IPS-18a (cell line): ENCODE results near the gene GULP1.
A peak's percentile ranks its signal among the peaks of the same experiment; 100 is the strongest.
"Not testable (repeated sequence)": the region's sequence is repeated elsewhere in the genome, so short reads cannot be mapped to it uniquely, and the experiment has no call there.

ENCODE experiments used
- H3K27ac ChIP-seq: one replicate; pipeline ENCODE4 v1.5.1; 2013; ENCODE audit warnings: low read length
- H3K27me3 ChIP-seq: one replicate; pipeline ENCODE4 v1.6.1; 2013; ENCODE audit warnings: mild to moderate bottlenecking, low read length; ENCODE audit not compliant: control insufficient read depth, insufficient read depth
- H3K36me3 ChIP-seq: one replicate; pipeline ENCODE4 v1.6.1; 2013; ENCODE audit warnings: low read depth, low read length; ENCODE audit not compliant: control insufficient read depth
- H3K4me1 ChIP-seq: one replicate; pipeline ENCODE4 v1.6.1; 2013; ENCODE audit warnings: low read depth, low read length; ENCODE audit not compliant: control insufficient read depth
- H3K4me3 ChIP-seq: one replicate; pipeline ENCODE4 v1.5.1; 2013; ENCODE audit warnings: low read length
- H3K9ac ChIP-seq: one replicate; pipeline ENCODE4 v1.6.1; 2013; ENCODE audit warnings: mild to moderate bottlenecking, low read length, moderate library complexity
- H3K9me3 ChIP-seq: one replicate; pipeline ENCODE4 v1.6.1; 2013; ENCODE audit warnings: low read depth, low read length; ENCODE audit not compliant: control insufficient read depth

GULP1 gene

DNA sequence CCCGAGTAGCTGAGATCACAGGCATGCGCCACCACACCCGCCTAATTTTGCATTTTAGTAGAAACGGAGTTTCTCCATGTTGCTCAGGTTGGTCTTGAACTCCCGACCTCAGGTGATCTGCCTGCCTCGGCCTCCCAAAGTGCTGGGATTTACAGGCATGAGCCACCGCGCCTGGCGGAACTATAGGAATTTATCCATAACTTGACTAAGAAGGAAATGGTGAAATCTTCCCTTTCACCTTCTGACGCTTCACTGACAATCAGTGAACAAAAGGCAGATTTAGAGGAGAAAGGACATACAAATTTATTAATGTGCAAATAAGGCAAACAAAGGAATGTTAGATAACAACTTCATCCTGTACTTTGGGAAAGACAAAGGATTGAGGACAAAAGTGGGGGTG is 15.4 kb upstream of the GULP1 start:
- Histone ChIP-seq H3K4me3 (no peak overlapping the region), H3K9me3 (no peaks in the 10 kb centered on the region), H3K36me3 (no peaks in the 10 kb centered on the region), H3K27ac (no peak overlapping the region), H3K27me3 (no peaks in the 10 kb centered on the region), H3K4me1 (peaks cover 17% of the 10 kb centered on the region), H3K9ac (no peak overlapping the region)

- H3K9me3 ChIP-seq, result no peaks in the 10 kb centered on the region
- H3K4me1 ChIP-seq, result peaks cover 17% of the 10 kb centered on the region
- H3K27ac ChIP-seq, result no peak overlapping the region
- peak overlapping the region; percentile 33 for H3K4me3 ChIP-seq
- H3K36me3 ChIP-seq, result no peaks in the 10 kb centered on the region
- no peak overlapping the region for H3K9ac ChIP-seq
- H3K27me3 ChIP-seq, result no peaks in the 10 kb centered on the region
Measured at GRCh38 chr2:188277786-188278185, 13.9 kb upstream of the GULP1 start.

GRCh38 chr2:188278388-188279092 is 13.1 kb upstream of the GULP1 start:
- peaks cover 17% of the 10 kb centered on the region for H3K4me1 ChIP-seq
- no peaks in the 10 kb centered on the region for H3K27me3 ChIP-seq
- H3K27ac ChIP-seq, result peak overlapping the region; percentile 1
- H3K9ac ChIP-seq, result no peak overlapping the region
- H3K9me3 ChIP-seq, result no peaks in the 10 kb centered on the region
- no peaks in the 10 kb centered on the region for H3K36me3 ChIP-seq
- peak overlapping the region; percentile 33 for H3K4me3 ChIP-seq

GRCh38 chr2:188279093-188279445 is 12.6 kb upstream of the GULP1 start:
- peak overlapping the region; percentile 1 for H3K27ac ChIP-seq
- no peaks in the 10 kb centered on the region for H3K36me3 ChIP-seq
- H3K9ac ChIP-seq, result no peak overlapping the region
- H3K4me3 ChIP-seq, result peak overlapping the region; percentile 33
- H3K4me1 ChIP-seq, result peaks cover 17% of the 10 kb centered on the region
- no peaks in the 10 kb centered on the region for H3K9me3 ChIP-seq
- no peaks in the 10 kb centered on the region for H3K27me3 ChIP-seq

- Histone ChIP-seq H3K4me1 (peaks cover 19% of the 10 kb centered on the region), H3K27ac (no peak overlapping the region), H3K4me3 (no peak overlapping the region)
Measured at GRCh38 chr2:188280811-188281222, 10.9 kb upstream of the GULP1 start.

DNA sequence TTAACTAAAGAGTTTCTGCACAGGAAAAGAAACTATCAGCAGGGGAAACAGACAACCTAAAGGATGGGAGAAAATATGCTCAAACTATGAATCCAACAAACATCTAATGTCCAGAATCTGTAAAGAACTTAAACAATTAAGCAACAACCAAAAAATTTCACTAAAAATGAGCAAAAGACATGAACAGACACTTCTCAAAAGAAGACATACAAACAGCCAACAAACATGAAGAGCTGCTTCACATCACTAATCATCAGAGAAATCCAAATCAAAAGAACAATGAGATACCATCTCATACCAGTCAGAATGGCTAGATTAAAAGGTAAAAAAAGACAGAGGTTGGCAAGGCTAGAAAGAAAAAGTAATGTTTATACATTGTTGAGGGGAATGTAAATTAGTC is 8.8 kb upstream of the GULP1 start:
- no peak overlapping the region for H3K27ac ChIP-seq
- no peak overlapping the region for H3K9ac ChIP-seq
- H3K4me3 ChIP-seq, result no peak overlapping the region
- H3K27me3 ChIP-seq, result no peaks in the 10 kb centered on the region
- peaks cover 14% of the 10 kb centered on the region for H3K4me1 ChIP-seq
- no peaks in the 10 kb centered on the region for H3K9me3 ChIP-seq
- no peaks in the 10 kb centered on the region for H3K36me3 ChIP-seq

More at GRCh38 chr2:188280811-188281222, 10.9 kb upstream of the GULP1 start:
- Histone ChIP-seq H3K9me3 (no peaks in the 10 kb centered on the region), H3K27me3 (no peaks in the 10 kb centered on the region), H3K36me3 (no peaks in the 10 kb centered on the region), H3K9ac (no peak overlapping the region)

DNA sequence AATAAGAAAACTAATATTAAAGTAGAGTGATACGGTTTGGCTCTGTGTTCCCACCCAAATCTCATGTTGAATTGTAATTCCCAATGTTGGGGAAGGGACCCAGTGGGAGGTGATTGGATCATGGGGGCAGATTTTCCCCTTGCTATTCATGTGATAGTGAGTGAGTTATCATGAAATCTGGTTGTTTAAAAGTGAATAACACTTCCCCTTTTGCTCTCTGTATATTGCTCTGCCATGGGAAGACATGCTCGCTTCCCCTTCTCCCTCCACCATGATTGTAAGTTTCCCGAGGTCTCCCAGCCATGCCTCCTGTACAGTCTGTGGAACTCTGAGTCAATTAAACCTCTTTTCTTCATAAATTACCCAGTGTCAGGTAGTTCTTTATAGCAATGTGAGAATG is 7.4 kb upstream of the GULP1 start:
- H3K27ac ChIP-seq, H3K27me3 ChIP-seq, H3K36me3 ChIP-seq, H3K4me1 ChIP-seq, H3K4me3 ChIP-seq, H3K9ac ChIP-seq, H3K9me3 ChIP-seq: not testable (repeated sequence)

DNA sequence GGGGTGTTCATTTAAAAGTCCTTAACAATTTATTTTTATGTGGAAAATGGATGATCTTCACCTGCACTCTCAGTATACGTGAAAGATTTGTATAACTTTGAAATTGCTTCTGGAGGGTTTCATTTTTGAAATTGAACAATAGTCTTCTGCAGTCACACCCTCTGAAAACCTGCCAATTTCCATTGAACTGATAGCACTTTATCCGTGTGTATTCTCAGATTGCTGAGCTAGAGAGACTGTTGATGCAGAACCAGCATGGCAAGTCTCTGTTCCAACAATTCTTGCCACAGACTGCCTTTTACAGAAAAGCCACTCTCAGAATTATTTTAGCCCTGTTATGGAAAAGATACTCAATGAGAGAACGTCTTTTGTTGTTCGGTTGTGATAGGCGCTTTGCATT is 6.6 kb upstream of the GULP1 start:
- H3K9ac ChIP-seq, result no peak overlapping the region
- H3K36me3 ChIP-seq, result no peaks in the 10 kb centered on the region
- H3K27ac ChIP-seq, result no peak overlapping the region

GRCh38 chr2:188285774-188286173 is 5.9 kb upstream of the GULP1 start:
- H3K9me3 ChIP-seq, result no peaks in the 10 kb centered on the region
- H3K27me3 ChIP-seq, result no peaks in the 10 kb centered on the region
- no peaks in the 10 kb centered on the region for H3K36me3 ChIP-seq
- H3K4me3 ChIP-seq, result no peak overlapping the region
- H3K27ac ChIP-seq, result no peak overlapping the region
- no peak overlapping the region for H3K9ac ChIP-seq
- H3K4me1 ChIP-seq, result peaks cover 5% of the 10 kb centered on the region

More for the DNA sequence above, 6.6 kb upstream of the GULP1 start:
- Histone ChIP-seq H3K27me3 (no peaks in the 10 kb centered on the region), H3K9me3 (no peaks in the 10 kb centered on the region), H3K4me3 (no peak overlapping the region), H3K4me1 (peaks cover 5% of the 10 kb centered on the region)

GRCh38 chr2:188291142-188291616 is 495 bp upstream of the GULP1 start:
- Histone ChIP-seq H3K27me3 (no peaks in the 10 kb centered on the region), H3K4me1 (peaks cover 11% of the 10 kb centered on the region), H3K4me3 (peak overlapping the region; percentile 89), H3K27ac (peak overlapping the region; percentile 97), H3K9me3 (no peaks in the 10 kb centered on the region), H3K36me3 (no peaks in the 10 kb centered on the region), H3K9ac (peak overlapping the region; percentile 99)

DNA sequence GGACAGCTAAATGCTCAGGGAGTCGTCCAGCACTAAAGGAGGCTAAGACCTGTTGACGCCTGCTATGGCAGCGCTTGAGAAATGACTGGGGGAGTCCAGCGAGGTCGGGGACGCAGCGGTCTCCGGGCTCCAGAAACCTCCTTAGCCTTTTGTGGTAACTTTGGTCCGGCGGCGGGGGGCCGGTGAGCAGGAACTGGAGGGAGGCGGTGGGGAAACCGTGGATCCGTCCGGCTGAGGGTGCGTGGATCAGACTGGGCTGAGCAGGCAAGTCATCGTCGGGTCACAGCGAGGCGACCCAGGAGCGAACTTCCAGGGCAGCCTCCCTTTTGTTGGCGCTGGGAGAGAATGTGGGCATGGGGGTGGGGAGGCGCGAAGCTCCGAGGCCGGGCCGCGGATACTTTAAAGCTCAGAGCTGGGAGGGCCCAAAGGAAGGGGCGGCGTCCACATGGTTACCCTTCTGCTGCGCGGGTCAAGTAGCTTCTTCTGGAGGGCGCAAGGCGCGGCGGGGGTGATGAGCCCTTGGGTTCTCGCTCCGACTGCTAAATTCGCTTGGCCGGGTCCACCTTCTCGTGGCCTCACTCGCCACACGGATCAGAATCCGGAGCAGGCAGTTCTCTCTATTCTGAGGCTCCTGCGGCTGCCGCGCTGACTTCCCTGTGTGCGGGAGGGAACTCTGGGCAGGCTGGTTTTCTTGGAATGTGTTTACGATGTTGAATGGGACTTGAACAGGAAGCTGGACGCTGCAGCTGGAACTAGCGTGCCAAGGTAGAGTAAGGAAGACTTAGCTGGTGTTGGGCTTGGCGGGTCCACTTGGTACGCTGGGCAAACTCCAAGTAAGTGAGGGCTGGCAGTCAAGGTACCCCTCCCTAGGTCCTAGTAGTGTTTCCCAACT is 920 bp downstream of the GULP1 start:
- H3K9me3 ChIP-seq, result no peaks in the 10 kb centered on the region
- peaks cover 6% of the 10 kb centered on the region for H3K36me3 ChIP-seq
- peaks cover 21% of the 10 kb centered on the region for H3K4me1 ChIP-seq
- peak overlapping the region; percentile 97 for H3K27ac ChIP-seq
- H3K9ac ChIP-seq, result peak overlapping the region; percentile 99
- H3K27me3 ChIP-seq, result no peaks in the 10 kb centered on the region
- H3K4me3 ChIP-seq, result peak overlapping the region; percentile 89
